Kidney epithelial cell (primary cell): Measurements from ENCODE around the gene PLXNA4. TPM values are rescaled to one million over a fixed set of nuclear protein-coding genes. Genes with fewer than 3 reads are reported as not detected.

Source experiments
- DNase-seq: peaks from one replicate; pipeline ENCODE4 v3.0.0-alpha.2; 2010; ENCODE audit warnings: low read depth
- H3K27me3 ChIP-seq: 2 replicates; pipeline ENCODE4 v1.6.0; 2011; ENCODE audit warnings: low read length; ENCODE audit not compliant: control insufficient read depth, insufficient read depth
- H3K36me3 ChIP-seq: 2 replicates; pipeline ENCODE4 v1.5.1; 2011; ENCODE audit warnings: low read length; ENCODE audit not compliant: control insufficient read depth, insufficient read depth
- H3K4me3 ChIP-seq: 2 replicates; pipeline ENCODE4 v1.5.1; 2011; ENCODE audit warnings: low read depth, mild to moderate bottlenecking, control low read depth, low read length
- CTCF ChIP-seq: IDR thresholded peaks from 2 replicates; pipeline ENCODE4 v1.5.1; 2011; ENCODE audit warnings: mild to moderate bottlenecking, moderate library complexity, low read length, control low read depth, inconsistent platforms; ENCODE audit not compliant: insufficient read depth, poor library complexity, severe bottlenecking
- total RNA-seq: library from RNA; depleted of rRNA; stranded (reverse); fragments of >200 nt; gene quantifications from 2 replicates; pipeline ENCODE4 v1.2.3, GENCODE V29; 2015

Gene PLXNA4
- total RNA-seq, 1 donor from 2014 or later: 5.9 TPM

- Histone ChIP-seq H3K27me3 (peaks cover 6% of the 10 kb centered on the region), H3K4me3 (no peak overlapping the region), H3K36me3 (no peaks in the 10 kb centered on the region)
- no peak for DNase-seq
- TF ChIP-seq CTCF: no peak
These were observed 221.7 kb downstream of the PLXNA4 start for GRCh38 chr7:132354527-132354926.

- H3K36me3 ChIP-seq: no peaks in the 10 kb centered on the region
- peaks cover 6% of the 10 kb centered on the region for H3K27me3 ChIP-seq
- no peak overlapping the region for H3K4me3 ChIP-seq
- TF ChIP-seq CTCF: no peak
- no peak for DNase-seq
These were observed 222.3 kb downstream of the PLXNA4 start for GRCh38 chr7:132353936-132354335.

- H3K4me3 ChIP-seq: no peak overlapping the region
- no peak for DNase-seq
- TF ChIP-seq CTCF: no peak
- H3K36me3 ChIP-seq: no peaks in the 10 kb centered on the region
- peaks cover 6% of the 10 kb centered on the region for H3K27me3 ChIP-seq
These were observed 223.5 kb downstream of the PLXNA4 start for GRCh38 chr7:132352800-132353199.

- Histone ChIP-seq H3K36me3 (no peaks in the 10 kb centered on the region), H3K27me3 (peaks cover 6% of the 10 kb centered on the region), H3K4me3 (no peak overlapping the region)
- no peak for DNase-seq
- no peak for TF ChIP-seq CTCF
These were observed 224.2 kb downstream of the PLXNA4 start for GRCh38 chr7:132351954-132352499.

GRCh38 chr7:132350741-132351140, 225.5 kb downstream of the PLXNA4 start:
- H3K36me3 ChIP-seq: no peaks in the 10 kb centered on the region
- no peak overlapping the region for H3K4me3 ChIP-seq
- no peak for TF ChIP-seq CTCF
- peaks cover 7% of the 10 kb centered on the region for H3K27me3 ChIP-seq
- no peak for DNase-seq

- no peak for TF ChIP-seq CTCF
- peaks cover 10% of the 10 kb centered on the region for H3K27me3 ChIP-seq
- H3K4me3 ChIP-seq: no peak overlapping the region
- DNase-seq: no peak
- H3K36me3 ChIP-seq: no peaks in the 10 kb centered on the region
These were observed 227.2 kb downstream of the PLXNA4 start for GRCh38 chr7:132349075-132349474.
